GM06990 (cell line): ENCODE results near the gene NPHP4.

Source experiments
- DNase-seq: peaks from one replicate; pipeline ENCODE4 v3.0.0-alpha.2; 2011; ENCODE audit not compliant: insufficient read length; ENCODE audit errors: extremely low read depth
- H3K27me3 ChIP-seq: replicated peaks from 2 replicates; pipeline ENCODE4 v1.6.0; 2011; ENCODE audit warnings: low read length; ENCODE audit not compliant: control insufficient read depth, insufficient read depth
- H3K36me3 ChIP-seq: 2 replicates; pipeline ENCODE4 v1.5.1; 2011; ENCODE audit warnings: low read length; ENCODE audit not compliant: control insufficient read depth, insufficient read depth
- H3K4me3 ChIP-seq: replicated peaks from 2 replicates; pipeline ENCODE4 v1.5.1; 2011; ENCODE audit warnings: low read depth, mild to moderate bottlenecking, control low read depth, low read length
- CTCF ChIP-seq: IDR thresholded peaks from 2 replicates; pipeline ENCODE4 v1.5.1; 2011; ENCODE audit warnings: low read length, control low read depth, mild to moderate bottlenecking, inconsistent platforms; ENCODE audit not compliant: insufficient read depth, poor library complexity, severe bottlenecking

Gene NPHP4

GRCh38 chr1:5977494-5978444 lies 14.5 kb downstream of the NPHP4 start:
- TF ChIP-seq CTCF, result no peak
- Histone ChIP-seq H3K27me3 (no peaks in the 10 kb centered on the region), H3K36me3 (peaks cover 1% of the 10 kb centered on the region; the same call in 1 of the 2 replicates), H3K4me3 (no peak overlapping the region)
- DNase-seq, result no peak

- no peak for DNase-seq
- Histone ChIP-seq H3K27me3 (no peaks in the 10 kb centered on the region), H3K4me3 (no peak overlapping the region), H3K36me3 (peaks cover 1% of the 10 kb centered on the region; the same call in 1 of the 2 replicates)
- no peak for TF ChIP-seq CTCF
These were observed 15.3 kb downstream of the NPHP4 start for GRCh38 chr1:5976726-5977493.

- Histone ChIP-seq H3K4me3 (no peak overlapping the region), H3K27me3 (no peaks in the 10 kb centered on the region), H3K36me3 (peaks cover 1% of the 10 kb centered on the region; the same call in 1 of the 2 replicates)
- DNase-seq, result no peak
- TF ChIP-seq CTCF, result no peak
These were observed 16.0 kb downstream of the NPHP4 start for GRCh38 chr1:5976231-5976630.

GRCh38 chr1:5975133-5975880 lies 16.9 kb downstream of the NPHP4 start:
- DNase-seq, result no peak

More at GRCh38 chr1:5975133-5975880, 16.9 kb downstream of the NPHP4 start:
- Histone ChIP-seq H3K36me3 (peaks cover 1% of the 10 kb centered on the region; the same call in 1 of the 2 replicates), H3K27me3 (no peaks in the 10 kb centered on the region), H3K4me3 (no peak overlapping the region)
- TF ChIP-seq CTCF, result peak; percentile 65
